ENCODE results near the gene TRMT2B. TPM values are rescaled to one million over a fixed set of nuclear protein-coding genes. Genes with fewer than 3 reads are reported as not detected.

Gene TRMT2B, protein sequence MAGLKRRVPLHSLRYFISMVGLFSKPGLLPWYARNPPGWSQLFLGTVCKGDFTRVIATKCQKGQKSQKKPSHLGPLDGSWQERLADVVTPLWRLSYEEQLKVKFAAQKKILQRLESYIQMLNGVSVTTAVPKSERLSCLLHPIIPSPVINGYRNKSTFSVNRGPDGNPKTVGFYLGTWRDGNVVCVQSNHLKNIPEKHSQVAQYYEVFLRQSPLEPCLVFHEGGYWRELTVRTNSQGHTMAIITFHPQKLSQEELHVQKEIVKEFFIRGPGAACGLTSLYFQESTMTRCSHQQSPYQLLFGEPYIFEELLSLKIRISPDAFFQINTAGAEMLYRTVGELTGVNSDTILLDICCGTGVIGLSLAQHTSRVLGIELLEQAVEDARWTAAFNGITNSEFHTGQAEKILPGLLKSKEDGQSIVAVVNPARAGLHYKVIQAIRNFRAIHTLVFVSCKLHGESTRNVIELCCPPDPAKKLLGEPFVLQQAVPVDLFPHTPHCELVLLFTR
- 4.5 TPM for total RNA-seq

DNA sequence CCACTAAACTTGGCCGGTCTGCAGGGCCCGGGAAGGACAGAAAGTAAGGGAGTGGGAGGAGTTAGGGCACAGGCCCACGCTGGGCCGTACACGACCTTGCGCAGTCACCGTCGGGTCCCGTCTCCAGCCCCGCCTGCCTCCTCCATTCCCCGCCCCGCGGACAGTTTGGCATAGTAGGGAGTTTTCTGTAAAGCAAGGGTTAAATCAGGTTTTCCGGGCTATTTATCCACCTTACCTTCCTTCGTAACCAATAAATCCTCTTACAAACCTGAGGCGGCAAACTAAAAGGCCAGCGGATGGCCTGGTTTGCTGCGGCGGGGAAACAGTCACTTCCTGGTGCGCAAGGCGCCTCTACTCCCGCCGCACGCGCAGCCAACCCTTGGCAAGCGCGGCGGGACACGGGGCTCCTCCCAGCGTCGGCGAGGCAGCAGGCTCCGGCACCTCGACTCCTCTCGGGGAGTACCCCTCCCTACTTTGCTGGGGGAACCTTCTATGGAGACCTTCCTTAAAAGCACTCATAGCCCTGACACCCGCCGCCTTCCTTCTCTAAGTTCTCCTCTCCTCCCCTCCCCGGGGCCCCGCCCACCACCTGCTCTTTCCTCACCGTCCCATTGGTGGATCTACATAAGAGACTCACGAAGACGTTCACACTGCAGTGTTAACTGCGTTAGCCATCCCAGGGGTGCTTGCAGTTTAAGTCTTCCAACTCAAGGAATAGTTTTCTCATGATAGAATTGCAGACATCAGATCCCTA lies at the start of gene TRMT2B:
TSS of gene TRMT2B (minus strand) at position 563 of the 754 bp plus-strand sequence. CDS start 9,822 bp downstream, outside the sequence.
- no peaks in the 10 kb centered on the region for H3K36me3 ChIP-seq
- H3K27ac ChIP-seq: peak within 1 kb of the TSS; percentile 71 to 88
- no peaks in the 10 kb centered on the region for H3K27me3 ChIP-seq
- DNase-seq (ENCODE audit: low spot score in 2 of 2): peak; percentile 52 to 90
- peak within 1 kb of the TSS; percentile 53 to 67 for H3K4me3 ChIP-seq
- TF ChIP-seq, protein P1, sequence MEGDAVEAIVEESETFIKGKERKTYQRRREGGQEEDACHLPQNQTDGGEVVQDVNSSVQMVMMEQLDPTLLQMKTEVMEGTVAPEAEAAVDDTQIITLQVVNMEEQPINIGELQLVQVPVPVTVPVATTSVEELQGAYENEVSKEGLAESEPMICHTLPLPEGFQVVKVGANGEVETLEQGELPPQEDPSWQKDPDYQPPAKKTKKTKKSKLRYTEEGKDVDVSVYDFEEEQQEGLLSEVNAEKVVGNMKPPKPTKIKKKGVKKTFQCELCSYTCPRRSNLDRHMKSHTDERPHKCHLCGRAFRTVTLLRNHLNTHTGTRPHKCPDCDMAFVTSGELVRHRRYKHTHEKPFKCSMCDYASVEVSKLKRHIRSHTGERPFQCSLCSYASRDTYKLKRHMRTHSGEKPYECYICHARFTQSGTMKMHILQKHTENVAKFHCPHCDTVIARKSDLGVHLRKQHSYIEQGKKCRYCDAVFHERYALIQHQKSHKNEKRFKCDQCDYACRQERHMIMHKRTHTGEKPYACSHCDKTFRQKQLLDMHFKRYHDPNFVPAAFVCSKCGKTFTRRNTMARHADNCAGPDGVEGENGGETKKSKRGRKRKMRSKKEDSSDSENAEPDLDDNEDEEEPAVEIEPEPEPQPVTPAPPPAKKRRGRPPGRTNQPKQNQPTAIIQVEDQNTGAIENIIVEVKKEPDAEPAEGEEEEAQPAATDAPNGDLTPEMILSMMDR (IDR thresholded peaks at IDR 0.05): no peak
- H3K9me3 ChIP-seq: no peaks in the 10 kb centered on the region
- H3K4me1 ChIP-seq: peaks cover 0 to 3% of the 10 kb centered on the region in 2 donors
- intact Hi-C loops (cut with DNase I): loop anchor here (1.0 to 5.0 kb wide), 2 partner anchors 47 to 141 kb away; partner anchors contain the start of gene CENPI

- H3K36me3 ChIP-seq: no peaks in the 10 kb centered on the region
- TF ChIP-seq, protein P1 (IDR thresholded peaks at IDR 0.05): no peak
- H3K4me3 ChIP-seq: peak within 1 kb of the TSS; percentile 46 to 55
- intact Hi-C loops (cut with DNase I): loop anchor here (1.0 to 5.0 kb wide), 3 partner anchors 46 to 250 kb away; partner anchors contain the start of gene TIMM8A
- peak; percentile 83 to 95 for DNase-seq (ENCODE audit: low spot score in 2 of 2)
- H3K4me1 ChIP-seq: no peaks in the 10 kb centered on the region
- H3K27me3 ChIP-seq: no peaks in the 10 kb centered on the region
- peak within 1 kb of the TSS; percentile 68 to 77 for H3K27ac ChIP-seq
- H3K9me3 ChIP-seq: no peaks in the 10 kb centered on the region
Observed at GRCh38 chrX:101097546-101098453, 45.9 kb upstream of the TRMT2B start, which contains the start of gene CENPI. CENPI (plus strand) TSS chrX:101098204; CDS start chrX:101101071, 2,867 bp downstream.

DNA sequence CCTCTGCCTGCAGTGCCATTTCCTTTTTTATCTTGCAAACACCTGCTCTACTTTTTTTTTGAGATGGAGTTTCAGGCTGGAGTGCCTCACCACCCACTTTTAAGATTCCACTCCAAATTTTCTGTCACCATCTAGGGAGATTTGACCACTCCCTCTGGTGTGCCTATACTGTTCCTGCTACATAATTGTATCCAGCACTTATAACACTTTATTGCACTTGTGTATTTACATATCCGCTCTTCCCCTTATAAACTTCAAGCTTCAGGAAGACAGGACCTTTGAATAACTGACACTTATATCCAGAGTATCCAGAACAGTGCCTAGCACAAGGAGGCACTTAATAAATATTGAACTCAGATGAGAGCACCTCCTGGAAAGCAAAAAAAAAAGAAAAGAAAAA lies 39.9 kb upstream of the TRMT2B start:
- no peaks in the 10 kb centered on the region for H3K27me3 ChIP-seq
- intact Hi-C loops (cut with DNase I): no loop called here
- no peak for DNase-seq (ENCODE audit: low spot score in 2 of 2)
- no peaks in the 10 kb centered on the region for H3K36me3 ChIP-seq
- no peak overlapping the region for H3K4me3 ChIP-seq
- H3K4me1 ChIP-seq: no peaks in the 10 kb centered on the region
- H3K27ac ChIP-seq: no peak overlapping the region
- TF ChIP-seq, protein P1 (IDR thresholded peaks at IDR 0.05): no peak
- no peaks in the 10 kb centered on the region for H3K9me3 ChIP-seq

DNA sequence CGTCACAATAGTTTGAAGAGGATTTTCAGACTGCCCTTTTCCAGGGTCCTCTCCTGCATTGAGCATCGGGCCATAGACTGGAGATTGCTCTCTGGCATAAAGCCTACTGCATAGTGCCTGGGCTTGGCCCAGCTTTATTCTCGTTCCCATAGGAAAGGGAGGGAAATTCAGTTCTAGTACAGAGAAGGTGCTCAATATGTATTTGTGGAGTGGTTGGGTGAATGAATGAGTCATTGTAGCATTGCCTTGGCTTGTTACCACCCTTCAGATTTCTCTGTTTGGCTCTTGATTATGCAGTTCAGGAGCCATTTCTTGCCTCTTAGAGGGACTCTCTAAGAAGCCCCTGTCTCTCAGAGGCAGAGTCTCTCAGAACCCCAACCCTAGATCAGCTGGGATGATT lies 29.3 kb upstream of the TRMT2B start:
- no peaks in the 10 kb centered on the region for H3K27me3 ChIP-seq
- H3K4me1 ChIP-seq: no peaks in the 10 kb centered on the region
- no peak for DNase-seq (ENCODE audit: low spot score in 2 of 2)
- no peak overlapping the region for H3K27ac ChIP-seq
- no peak overlapping the region for H3K4me3 ChIP-seq
- no peaks in the 10 kb centered on the region for H3K9me3 ChIP-seq
- no peaks in the 10 kb centered on the region for H3K36me3 ChIP-seq
- intact Hi-C loops (cut with DNase I): no loop called here
- TF ChIP-seq, protein P1 (IDR thresholded peaks at IDR 0.05): no peak

Data from ascending aorta (tissue), 2 donors.